ENCODE data around the gene SUN2. TPM values are rescaled to one million over a fixed set of nuclear protein-coding genes. Genes with fewer than 3 reads are reported as not detected.

SUN2 gene
- total RNA-seq, 4 donors from 2014 or later = 118 to 285 (median 175) TPM

DNA sequence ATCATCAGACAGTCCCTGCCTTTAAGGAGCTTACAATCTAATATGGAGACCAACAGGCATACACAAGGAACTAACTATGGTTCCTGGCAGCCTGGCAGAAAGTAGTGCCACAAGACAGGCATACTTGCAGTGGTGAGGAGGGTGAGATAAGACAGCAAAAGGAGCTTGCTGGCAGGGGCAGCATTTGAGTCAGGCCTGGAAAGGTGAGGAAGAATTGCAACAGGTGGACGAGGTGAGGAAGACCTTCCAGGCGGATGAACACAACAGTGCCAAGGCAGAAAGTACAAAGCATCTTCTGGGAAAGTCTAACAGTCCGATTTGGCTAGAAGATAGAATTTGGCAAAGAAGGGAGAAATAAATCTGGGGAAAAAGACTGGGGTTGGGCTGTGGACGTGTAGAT lies 33.8 kb upstream of the SUN2 start:
- H3K4me1 ChIP-seq = peaks cover 5 to 8% of the 10 kb centered on the region in 2 donors
- no peak overlapping the region for H3K27ac ChIP-seq
- no peaks in the 10 kb centered on the region for H3K27me3 ChIP-seq
- TF ChIP-seq, protein P1, sequence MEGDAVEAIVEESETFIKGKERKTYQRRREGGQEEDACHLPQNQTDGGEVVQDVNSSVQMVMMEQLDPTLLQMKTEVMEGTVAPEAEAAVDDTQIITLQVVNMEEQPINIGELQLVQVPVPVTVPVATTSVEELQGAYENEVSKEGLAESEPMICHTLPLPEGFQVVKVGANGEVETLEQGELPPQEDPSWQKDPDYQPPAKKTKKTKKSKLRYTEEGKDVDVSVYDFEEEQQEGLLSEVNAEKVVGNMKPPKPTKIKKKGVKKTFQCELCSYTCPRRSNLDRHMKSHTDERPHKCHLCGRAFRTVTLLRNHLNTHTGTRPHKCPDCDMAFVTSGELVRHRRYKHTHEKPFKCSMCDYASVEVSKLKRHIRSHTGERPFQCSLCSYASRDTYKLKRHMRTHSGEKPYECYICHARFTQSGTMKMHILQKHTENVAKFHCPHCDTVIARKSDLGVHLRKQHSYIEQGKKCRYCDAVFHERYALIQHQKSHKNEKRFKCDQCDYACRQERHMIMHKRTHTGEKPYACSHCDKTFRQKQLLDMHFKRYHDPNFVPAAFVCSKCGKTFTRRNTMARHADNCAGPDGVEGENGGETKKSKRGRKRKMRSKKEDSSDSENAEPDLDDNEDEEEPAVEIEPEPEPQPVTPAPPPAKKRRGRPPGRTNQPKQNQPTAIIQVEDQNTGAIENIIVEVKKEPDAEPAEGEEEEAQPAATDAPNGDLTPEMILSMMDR (IDR thresholded peaks at IDR 0.05) = no peak
- no peak for TF ChIP-seq POLR2A (IDR thresholded peaks at IDR 0.05)
- H3K4me3 ChIP-seq = no peak overlapping the region
- DNase-seq = no peak
- no peaks in the 10 kb centered on the region for H3K36me3 ChIP-seq
- intact Hi-C loops (cut with DNase I; ENCODE audit: low total_unique reads) = loop anchor here (5.0 kb wide), 1 partner anchor 32 kb away; the partner anchor contains the start of gene SUN2
- H3K9me3 ChIP-seq = no peaks in the 10 kb centered on the region

DNA sequence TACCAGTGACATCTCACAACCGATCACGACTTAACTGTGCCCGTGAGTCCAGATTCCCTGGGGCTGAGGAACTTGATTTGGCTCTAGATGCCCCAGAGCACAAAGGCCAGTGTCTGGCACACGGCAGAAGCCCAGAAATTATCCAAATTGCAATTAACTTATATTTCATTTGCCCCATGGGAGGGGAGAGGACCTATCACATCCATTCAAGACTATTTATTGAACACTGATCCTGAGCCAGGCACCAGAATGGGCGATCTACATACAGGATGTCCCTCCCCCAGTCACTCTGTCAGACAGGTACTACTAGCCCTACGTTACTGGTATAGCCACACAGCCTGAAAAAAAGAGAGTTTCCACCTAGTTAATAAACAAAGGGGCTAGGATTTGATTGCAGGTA lies 33.0 kb upstream of the SUN2 start:
- TF ChIP-seq, protein P1 (IDR thresholded peaks at IDR 0.05) = no peak
- no peak for TF ChIP-seq POLR2A (IDR thresholded peaks at IDR 0.05)
- Histone ChIP-seq H3K36me3 (no peaks in the 10 kb centered on the region), H3K27ac (peak overlapping the region; percentile 58 to 71), H3K9me3 (no peaks in the 10 kb centered on the region), H3K4me1 (peaks cover 5 to 8% of the 10 kb centered on the region in 2 donors), H3K27me3 (no peaks in the 10 kb centered on the region), H3K4me3 (no peak overlapping the region)
- intact Hi-C loops (cut with DNase I; ENCODE audit: low total_unique reads) = no loop called here
- DNase-seq = no peak

DNA sequence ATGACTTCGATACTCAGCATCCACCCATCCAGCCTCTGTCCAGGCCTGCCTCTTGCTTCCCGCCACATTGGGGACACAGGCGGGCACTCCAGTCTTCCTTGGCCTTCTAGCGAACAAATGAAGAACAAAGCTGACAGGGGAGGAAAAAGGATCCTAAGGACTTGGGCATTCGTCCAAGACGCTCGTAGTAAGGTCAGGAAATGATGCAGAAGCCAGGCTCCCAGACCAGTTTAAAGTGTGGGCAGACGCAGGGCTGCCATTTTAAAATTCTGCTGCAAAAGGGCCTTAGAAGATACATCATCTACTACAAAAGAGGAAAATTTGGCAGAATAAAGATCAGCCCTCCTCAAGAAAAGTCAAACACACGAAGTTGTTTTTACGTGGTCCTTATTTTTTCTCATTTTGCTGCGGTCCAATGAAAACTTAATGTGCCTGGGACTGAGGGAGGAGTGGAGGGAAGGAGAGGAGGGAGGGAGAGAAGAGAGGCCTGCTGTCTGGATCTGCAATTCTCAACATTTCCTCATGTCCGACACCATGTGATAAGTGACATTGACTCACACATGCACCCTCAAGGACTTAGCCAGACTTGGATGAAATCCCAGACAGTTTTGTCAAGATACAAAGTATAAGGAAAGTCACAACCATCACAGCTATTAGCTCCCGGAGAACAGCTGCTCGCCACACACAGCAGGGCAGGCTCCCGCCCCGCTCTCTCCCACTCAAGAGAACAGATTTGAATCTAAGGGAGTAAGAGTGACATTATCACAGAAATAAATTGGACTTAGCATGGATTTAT lies 32.4 kb upstream of the SUN2 start:
- TF ChIP-seq, protein P1 (IDR thresholded peaks at IDR 0.05) = no peak
- no peak for TF ChIP-seq POLR2A (IDR thresholded peaks at IDR 0.05)
- Histone ChIP-seq H3K36me3 (no peaks in the 10 kb centered on the region), H3K27ac (peak overlapping the region; percentile 58 to 71), H3K4me3 (no peak overlapping the region), H3K27me3 (no peaks in the 10 kb centered on the region), H3K9me3 (no peaks in the 10 kb centered on the region), H3K4me1 (peaks cover 5 to 8% of the 10 kb centered on the region in 2 donors)
- intact Hi-C loops (cut with DNase I; ENCODE audit: low total_unique reads) = no loop called here
- DNase-seq = peak in 1 of 2 donors; percentile 56

DNA sequence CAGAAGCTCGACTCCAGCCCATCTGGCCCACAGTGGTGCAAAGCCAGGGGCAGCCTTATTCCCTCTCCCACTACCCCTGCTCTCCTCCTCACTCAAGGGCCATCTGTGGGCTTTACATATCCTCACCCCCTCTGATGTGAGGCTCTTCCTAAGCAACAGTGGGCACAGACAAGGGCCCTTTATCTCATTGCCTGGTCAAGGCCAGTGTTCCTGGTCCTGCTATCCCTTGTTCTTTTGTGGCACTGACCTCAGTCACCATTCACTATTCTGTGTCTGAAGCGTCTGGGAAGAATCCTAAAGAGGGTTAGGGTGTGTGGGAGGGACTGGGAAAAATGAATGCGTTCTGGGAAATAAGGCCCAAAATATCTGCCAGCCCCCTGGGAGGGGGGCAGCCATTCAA lies 30.8 kb upstream of the SUN2 start:
- intact Hi-C loops (cut with DNase I; ENCODE audit: low total_unique reads) = no loop called here
- Histone ChIP-seq H3K4me3 (no peak overlapping the region), H3K27me3 (no peaks in the 10 kb centered on the region), H3K36me3 (no peaks in the 10 kb centered on the region), H3K4me1 (peaks cover 8 to 10% of the 10 kb centered on the region in 2 donors), H3K27ac (peak overlapping the region; percentile 67 to 68), H3K9me3 (no peaks in the 10 kb centered on the region)
- DNase-seq = no peak
- no peak for TF ChIP-seq POLR2A (IDR thresholded peaks at IDR 0.05)
- TF ChIP-seq, protein P1 (IDR thresholded peaks at IDR 0.05) = no peak

DNA sequence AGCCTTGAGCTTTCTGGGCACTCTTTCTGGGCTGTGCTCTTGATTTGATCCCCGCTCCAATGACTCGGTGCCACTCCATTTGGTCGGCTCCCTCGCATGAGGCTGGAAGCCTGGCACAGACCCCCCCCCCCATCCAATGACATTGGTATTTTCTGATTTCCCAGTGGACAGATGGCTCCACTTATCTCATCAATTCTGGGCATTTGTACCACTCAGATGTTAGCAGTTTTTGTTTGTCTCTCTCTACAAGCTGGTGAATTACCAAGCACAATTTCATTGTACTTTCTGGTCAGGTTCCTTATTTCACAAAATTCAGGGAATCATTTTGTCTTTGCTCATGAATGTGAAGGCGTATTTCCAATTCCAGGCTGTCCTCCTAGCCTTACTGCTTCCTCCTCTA lies 29.1 kb upstream of the SUN2 start:
- DNase-seq = no peak
- H3K36me3 ChIP-seq = no peaks in the 10 kb centered on the region
- H3K27me3 ChIP-seq = no peaks in the 10 kb centered on the region
- intact Hi-C loops (cut with DNase I; ENCODE audit: low total_unique reads) = no loop called here
- no peaks in the 10 kb centered on the region for H3K9me3 ChIP-seq
- peaks cover 8 to 10% of the 10 kb centered on the region in 2 donors for H3K4me1 ChIP-seq
- H3K4me3 ChIP-seq = no peak overlapping the region
- TF ChIP-seq, protein P1 (IDR thresholded peaks at IDR 0.05) = no peak
- TF ChIP-seq POLR2A (IDR thresholded peaks at IDR 0.05) = no peak
- peak overlapping the region; percentile 67 to 68 for H3K27ac ChIP-seq

All from uterus (tissue), 4 donors.